Right lobe of liver (tissue), 4 donors: ENCODE data around the gene ZKSCAN4.

Experiments
- CTCF ChIP-seq, 4 donors: fragments of 200-600 bp in 3 of 4; fragments of 450-650 bp in 1 of 4; IDR thresholded peaks; one replicate each; pipeline versions ENCODE4 v1.5.1 to v1.8.0; 2016 to 2022; ENCODE audit warnings: antibody characterized with exemption in 4 of 4, mild to moderate bottlenecking in 2 of 4
- POLR2A ChIP-seq: fragments of 450-650 bp; IDR thresholded peaks from one replicate; pipeline ENCODE4 v1.6.1; 2017; ENCODE audit warnings: antibody characterized with exemption, mild to moderate bottlenecking
- donor health status: DM: no; HTN: no; CAD: no.
- donor health status: DM: no; HTN: no; CAD: no.
- donor health status: DM: no; HTN: yes; CAD: no.

- TF ChIP-seq CTCF (IDR thresholded peaks at IDR 0.05) (no peak), POLR2A (no peak)
These were observed 14.5 kb upstream of the ZKSCAN4 start for GRCh38 chr6:28266563-28266961.
